Stimulated activated CD4-positive, alpha-beta T cell treated with anti-CD3 and anti-CD28 coated beads, Interleukin-12 subunit alpha, Interleukin-12 subunit beta, amount 100 ng/mL, for 4 hours (primary cell): ENCODE data around the gene NFIC.
"Not testable (repeated sequence)": the region's sequence is repeated elsewhere in the genome, so short reads cannot be mapped to it uniquely, and the experiment has no call there.

Experiments used
- DNase-seq: peaks from one replicate; pipeline ENCODE4 v3.0.0-alpha.2; 2020

Gene NFIC

GRCh38 chr19:3375221-3376090, 9.1 kb downstream of the NFIC start:
- no peak for DNase-seq

- not testable (repeated sequence) for DNase-seq
These were observed 9.7 kb downstream of the NFIC start for GRCh38 chr19:3376091-3376455.

DNA sequence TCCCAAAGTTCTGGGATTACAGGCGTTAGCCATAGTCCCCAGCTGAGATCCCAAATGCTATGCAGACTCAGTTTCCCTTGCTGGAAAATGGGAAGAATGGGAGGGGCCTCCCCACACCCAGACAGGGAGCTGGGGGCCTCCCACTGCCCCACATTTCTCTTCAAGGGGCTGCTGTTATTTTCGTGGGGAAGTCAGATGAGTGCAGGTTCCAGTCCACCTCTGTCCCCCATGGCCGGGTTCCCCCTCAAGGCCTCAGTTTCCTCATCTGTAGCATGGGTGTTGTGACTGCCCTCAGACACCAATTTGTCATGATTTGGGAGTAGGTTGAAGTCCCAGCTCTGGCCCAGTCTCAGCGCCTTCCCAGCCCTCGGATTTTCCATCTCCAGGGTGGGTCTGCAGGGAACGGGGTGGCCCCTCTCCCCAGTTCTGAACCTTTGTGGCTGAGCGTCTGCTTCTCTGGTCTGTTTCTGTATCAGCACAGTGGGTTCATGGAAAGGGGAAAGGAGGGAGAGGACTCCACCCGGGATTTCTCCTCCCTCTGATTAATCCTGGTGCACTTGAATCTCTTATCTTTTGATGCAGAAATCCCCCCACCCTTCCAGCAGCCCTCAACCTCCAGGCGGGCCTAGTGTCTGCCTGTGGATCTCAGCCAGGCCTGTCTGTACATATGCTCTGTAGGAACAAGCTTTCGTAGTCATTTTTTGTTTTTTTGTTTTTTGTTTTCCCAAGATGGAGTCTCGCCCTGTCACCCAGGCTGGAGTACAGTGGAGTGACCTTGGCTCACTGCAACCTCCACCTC, 12.2 kb downstream of the NFIC start:
- DNase-seq: no peak

- no peak for DNase-seq
These were observed 14.4 kb downstream of the NFIC start for GRCh38 chr19:3380829-3381228.

- no peak for DNase-seq
These were observed 15.5 kb downstream of the NFIC start for GRCh38 chr19:3381701-3382372.

GRCh38 chr19:3382460-3383100, 16.2 kb downstream of the NFIC start:
- no peak for DNase-seq

DNA sequence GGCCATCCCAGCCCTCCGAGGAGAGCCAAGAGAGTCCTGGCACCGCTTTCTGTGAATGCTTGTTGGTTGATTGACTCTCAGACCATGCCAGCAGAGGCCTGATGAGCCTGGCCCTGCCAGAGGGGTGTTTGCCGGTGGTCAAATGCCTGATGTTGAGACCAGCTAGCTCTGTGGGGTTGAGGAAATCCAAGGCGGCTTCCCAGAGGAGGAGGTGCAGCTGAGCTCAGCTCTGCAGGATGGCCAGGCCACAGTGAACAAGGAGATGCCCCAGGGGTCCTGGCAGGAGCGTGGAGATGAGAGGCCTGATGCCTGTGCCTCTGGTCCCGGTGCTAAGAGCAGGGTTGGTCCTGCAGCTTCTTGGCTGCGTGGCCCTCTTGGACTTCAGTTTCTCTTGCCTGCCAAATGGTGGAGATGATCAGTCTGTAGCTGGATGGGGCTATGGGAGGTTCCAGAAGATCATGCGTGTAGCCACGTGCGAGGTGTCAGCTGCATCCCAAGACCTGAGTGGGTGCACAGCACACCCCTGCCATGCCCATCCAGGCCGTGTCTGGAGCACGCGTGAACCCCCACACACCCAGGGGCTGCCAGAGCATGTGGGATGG, 16.8 kb downstream of the NFIC start:
- DNase-seq: no peak

- no peak for DNase-seq
These were observed 20.3 kb downstream of the NFIC start for GRCh38 chr19:3386447-3387234.

GRCh38 chr19:3387645-3388589, 21.5 kb downstream of the NFIC start:
- no peak for DNase-seq

- DNase-seq: no peak
These were observed 23.0 kb downstream of the NFIC start for GRCh38 chr19:3389446-3389778.

DNA sequence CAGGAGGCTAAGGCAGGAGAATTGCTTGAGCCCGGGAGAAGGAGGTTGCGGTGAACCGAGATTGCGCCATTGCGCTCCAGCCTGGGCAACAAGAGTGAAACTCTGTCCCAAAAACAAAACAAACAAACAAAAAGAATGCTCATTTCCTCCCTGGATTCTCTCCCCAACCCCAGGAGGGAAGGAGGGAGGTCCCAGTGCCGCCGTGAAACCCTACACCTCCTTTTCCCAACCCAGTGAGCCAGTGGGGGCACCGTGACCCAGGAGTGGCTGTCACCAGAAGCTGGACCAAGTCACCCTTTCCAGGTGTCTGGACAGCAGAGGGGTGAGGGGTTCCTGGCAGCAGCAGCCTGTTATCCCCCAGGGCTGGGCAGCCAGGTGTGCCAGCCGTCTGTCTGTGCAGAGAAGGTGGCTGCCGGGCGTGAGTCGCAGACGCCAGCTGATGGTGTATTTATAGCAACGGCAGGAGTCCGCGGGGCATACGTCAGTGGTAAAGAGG, 23.5 kb downstream of the NFIC start:
- no peak for DNase-seq

- DNase-seq: not testable (repeated sequence)
These were observed 25.5 kb downstream of the NFIC start for GRCh38 chr19:3391911-3392310.

DNA sequence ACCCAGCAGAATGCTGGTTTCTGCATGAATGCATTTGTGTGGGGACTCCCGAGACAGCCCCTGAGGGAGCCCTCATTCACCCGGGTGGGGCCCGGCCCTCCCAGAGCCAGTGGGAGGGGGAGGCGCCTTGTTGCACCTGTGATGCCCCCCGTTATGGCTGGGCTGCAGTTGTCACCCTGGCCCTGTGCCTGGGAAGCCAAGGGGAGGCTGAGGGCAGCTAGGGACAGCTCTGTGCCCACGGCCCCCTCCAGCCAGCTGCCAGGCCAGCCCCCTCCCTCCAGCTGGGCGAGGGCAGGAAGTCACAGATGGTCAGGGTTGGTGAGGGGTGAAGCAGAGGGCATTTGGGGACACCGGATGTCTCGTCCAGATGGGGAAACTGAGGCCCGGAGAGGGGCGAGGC, 26.1 kb downstream of the NFIC start:
- no peak for DNase-seq

DNA sequence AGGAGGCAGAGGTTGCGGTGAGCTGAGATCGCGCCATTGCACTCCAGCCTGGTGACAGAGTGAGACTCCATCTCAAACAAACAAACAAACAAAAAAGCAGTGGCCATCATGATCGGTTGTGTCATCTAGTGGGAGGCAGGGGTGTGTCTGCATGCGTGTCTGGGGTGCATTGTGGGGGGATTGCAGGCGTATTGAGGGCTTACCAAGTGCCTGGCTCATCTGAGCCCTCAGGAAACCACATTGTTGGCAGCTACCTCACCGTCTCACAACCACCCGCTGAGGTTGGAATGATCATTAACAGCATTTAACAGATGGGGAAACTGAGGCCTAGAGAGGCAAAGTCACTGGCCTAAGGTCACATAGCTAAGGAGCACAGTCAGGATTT, 30.5 kb downstream of the NFIC start:
- no peak for DNase-seq

DNA sequence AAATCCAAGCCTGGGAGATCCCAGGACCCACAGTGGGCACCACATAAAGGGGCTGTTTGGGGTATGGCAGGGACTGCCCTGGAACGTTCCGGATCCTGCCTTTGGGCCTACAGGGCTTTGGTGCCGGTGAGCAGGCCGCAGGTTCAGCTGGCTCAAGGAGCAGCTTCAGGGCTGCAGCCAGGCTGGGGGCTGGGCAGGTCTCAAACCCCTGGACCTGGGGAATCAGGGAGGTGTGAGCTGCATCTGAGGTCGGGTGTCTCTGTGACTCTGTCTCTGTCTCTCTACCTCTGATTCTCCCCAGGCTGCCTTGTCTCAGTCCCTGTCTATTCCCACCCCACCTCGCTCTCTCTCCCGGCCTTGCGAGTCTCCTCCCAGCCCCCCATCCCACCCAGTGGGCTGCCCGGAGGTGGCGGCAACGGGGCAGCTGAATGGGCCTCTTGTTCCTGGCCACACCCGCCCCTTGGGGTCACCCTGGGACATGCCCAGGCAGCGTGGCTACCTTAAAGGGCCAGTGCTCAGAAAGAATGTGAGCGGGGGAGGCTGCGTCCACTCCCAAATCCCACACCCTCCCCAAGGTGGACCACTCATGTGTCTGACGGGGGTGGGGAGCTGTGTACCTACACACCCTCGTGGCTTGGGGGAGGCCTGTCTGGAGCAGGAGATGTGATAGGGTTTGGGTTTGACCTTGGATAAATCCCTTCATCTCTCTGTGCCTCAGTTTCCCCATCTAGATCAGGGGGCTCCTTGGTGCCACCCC, 31.1 kb downstream of the NFIC start:
- DNase-seq: no peak

- no peak for DNase-seq
These were observed 31.9 kb downstream of the NFIC start for GRCh38 chr19:3398114-3398899.

DNA sequence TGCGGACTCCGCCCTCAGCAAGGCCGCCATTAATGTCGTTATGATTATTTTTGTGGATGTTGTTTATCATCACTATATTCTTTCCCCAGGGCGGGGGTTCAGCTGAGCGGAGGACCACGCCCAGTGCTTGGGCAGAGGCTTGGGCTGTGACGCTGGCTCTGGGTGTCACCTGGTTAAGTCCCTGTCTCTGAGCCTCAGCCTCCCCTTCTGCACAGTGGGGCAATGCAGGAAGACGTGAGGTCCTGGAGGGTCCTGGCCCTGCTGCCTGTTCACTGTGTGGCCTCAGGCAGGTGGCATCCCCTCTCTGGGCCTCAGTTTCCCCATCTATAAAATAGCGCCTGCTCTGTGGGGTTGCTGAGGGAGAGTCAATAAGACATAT, 32.5 kb downstream of the NFIC start:
- no peak for DNase-seq

GRCh38 chr19:3399311-3399710, 32.9 kb downstream of the NFIC start:
- not testable (repeated sequence) for DNase-seq
